Left ventricle myocardium inferior (tissue), 1 donor: ENCODE measurements around the gene TBC1D28. TPM values are rescaled to one million over a fixed set of nuclear protein-coding genes. Genes with fewer than 3 reads are reported as not detected.

Source experiments
- total RNA-seq: library from RNA; stranded (reverse); fragmentation: NEBNext Ultra II Directional; extraction: Animal tissue kit (Norgen Biotek cat#: 25700); gene quantifications from one replicate; pipeline ENCODE4 v1.2.1, GENCODE V29; 2021
- donor health status: DM: no; HTN: yes; CAD: no; lungs with severe emphysema.

The TBC1D28 gene
- total RNA-seq, 1 donor from 2014 or later, result not detected

Other genes with a start within 250 kb of the TBC1D28 start
- gene LGALS9C, start 167.6 kb downstream of the TBC1D28 start, total RNA-seq, result not detected
- 0.88 TPM for gene FOXO3B, start 37.9 kb upstream of the TBC1D28 start, total RNA-seq
- gene FBXW10, start 99.7 kb upstream of the TBC1D28 start, total RNA-seq, result 0.08 TPM
- 24.7 TPM for gene TVP23B, start 136.8 kb upstream of the TBC1D28 start, total RNA-seq
- gene PRPSAP2, start 213.7 kb upstream of the TBC1D28 start, total RNA-seq, result 22.3 TPM